OCI-LY3 (cell line): Measurements from ENCODE around the gene SCAI.
A peak's percentile ranks its signal among the peaks of the same experiment; 100 is the strongest.

Experiments
- H2AFZ ChIP-seq: fragments of 200-600, 300-600 bp; shearing (Covaris generic); 2 replicates; pipeline ENCODE4 v1.6.0; 2014; ENCODE audit warnings: antibody characterized with exemption, low read depth, low read length
- H3K27ac ChIP-seq: fragments of 200-600, 300-600 bp; sonication (generic); 2 replicates; pipeline ENCODE4 v1.5.1; 2014; ENCODE audit warnings: mild to moderate bottlenecking, low read length, moderate library complexity, mixed read lengths
- H3K27me3 ChIP-seq: fragments of 200-600, 300-600 bp; sonication (generic); 2 replicates; pipeline ENCODE4 v1.6.1; 2014; ENCODE audit warnings: low read depth, low read length, mixed read lengths
- H3K36me3 ChIP-seq: fragments of 200-600, 300-600 bp; sonication (generic); replicated peaks from 2 replicates; pipeline ENCODE3; 2014; ENCODE audit warnings: low read depth, low read length, mixed read lengths
- H3K4me1 ChIP-seq: fragments of 300-600, 200-600 bp; sonication (generic); 2 replicates; pipeline ENCODE4 v1.6.1; 2014; ENCODE audit warnings: low read length, mixed read lengths
- H3K4me2 ChIP-seq: fragments of 200-600, 300-600 bp; sonication (generic); 2 replicates; pipeline ENCODE4 v1.6.1; 2014; ENCODE audit warnings: low read length, mixed read lengths
- H3K4me3 ChIP-seq: fragments of 300-600, 200-600 bp; sonication (generic); 2 replicates; pipeline ENCODE4 v1.5.1; 2014; ENCODE audit warnings: antibody characterized with exemption, mild to moderate bottlenecking, low read length, moderate library complexity
- H3K79me2 ChIP-seq: fragments of 300-600, 200-600 bp; shearing (Covaris generic); 2 replicates; pipeline ENCODE4 v1.6.1; 2014; ENCODE audit warnings: mild to moderate bottlenecking, low read length, mixed read lengths
- H3K9ac ChIP-seq: fragments of 300-600, 200-600 bp; shearing (Covaris generic); 2 replicates; pipeline ENCODE4 v1.6.0; 2014; ENCODE audit warnings: mild to moderate bottlenecking, low read length, moderate library complexity
- H3K9me3 ChIP-seq: fragments of 200-600, 300-600 bp; shearing (Covaris generic); 2 replicates; pipeline ENCODE4 v1.6.1; 2014; ENCODE audit warnings: low read length, mixed read lengths; ENCODE audit not compliant: insufficient read depth
- H4K20me1 ChIP-seq: fragments of 200-600, 300-600 bp; sonication (generic); 2 replicates; pipeline ENCODE4 v1.6.1; 2016; ENCODE audit warnings: low read length, mixed read lengths; ENCODE audit not compliant: insufficient read depth
- EZH2phosphoT487 ChIP-seq: fragments of 200-600 bp; shearing (Covaris generic); IDR thresholded peaks from 2 replicates; pipeline ENCODE4 v1.6.1; 2018; ENCODE audit warnings: antibody characterized with exemption, mixed run types, low read depth
- TF ChIP-seq, protein P1 (sequence below): fragments of 200-600, 300-600 bp; sonication (generic); IDR thresholded peaks from 2 replicates; pipeline ENCODE4 v1.5.1; 2014; ENCODE audit warnings: antibody characterized with exemption, low read length, low read depth

The SCAI gene

GRCh38 chr9:124940894-124941678 lies 202.2 kb downstream of the SCAI start, which contains the start of gene GOLGA1:
GOLGA1 (minus strand) TSS chr9:124941083; CDS start chr9:124938711, 2,372 bp downstream.
- Histone ChIP-seq H3K4me1 (peaks cover 12% of the 10 kb centered on the region), H3K27ac (peak within 1 kb of the TSS; percentile 66), H3K79me2 (peaks cover 5% of the 10 kb centered on the region; the same call in 1 of the 2 replicates), H3K27me3 (no peaks in the 10 kb centered on the region), H3K9ac (peak within 1 kb of the TSS; percentile 70), H2AFZ (peak within 1 kb of the TSS; percentile 59), H3K9me3 (no peaks in the 10 kb centered on the region), H3K4me2 (peak within 1 kb of the TSS; percentile 78), H3K36me3 (peaks cover 1% of the 10 kb centered on the region), H3K4me3 (peak within 1 kb of the TSS; percentile 85), H4K20me1 (no peaks in the 10 kb centered on the region)
- TF ChIP-seq EZH2phosphoT487 = no peak
- TF ChIP-seq, protein P1, sequence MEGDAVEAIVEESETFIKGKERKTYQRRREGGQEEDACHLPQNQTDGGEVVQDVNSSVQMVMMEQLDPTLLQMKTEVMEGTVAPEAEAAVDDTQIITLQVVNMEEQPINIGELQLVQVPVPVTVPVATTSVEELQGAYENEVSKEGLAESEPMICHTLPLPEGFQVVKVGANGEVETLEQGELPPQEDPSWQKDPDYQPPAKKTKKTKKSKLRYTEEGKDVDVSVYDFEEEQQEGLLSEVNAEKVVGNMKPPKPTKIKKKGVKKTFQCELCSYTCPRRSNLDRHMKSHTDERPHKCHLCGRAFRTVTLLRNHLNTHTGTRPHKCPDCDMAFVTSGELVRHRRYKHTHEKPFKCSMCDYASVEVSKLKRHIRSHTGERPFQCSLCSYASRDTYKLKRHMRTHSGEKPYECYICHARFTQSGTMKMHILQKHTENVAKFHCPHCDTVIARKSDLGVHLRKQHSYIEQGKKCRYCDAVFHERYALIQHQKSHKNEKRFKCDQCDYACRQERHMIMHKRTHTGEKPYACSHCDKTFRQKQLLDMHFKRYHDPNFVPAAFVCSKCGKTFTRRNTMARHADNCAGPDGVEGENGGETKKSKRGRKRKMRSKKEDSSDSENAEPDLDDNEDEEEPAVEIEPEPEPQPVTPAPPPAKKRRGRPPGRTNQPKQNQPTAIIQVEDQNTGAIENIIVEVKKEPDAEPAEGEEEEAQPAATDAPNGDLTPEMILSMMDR = no peak

DNA sequence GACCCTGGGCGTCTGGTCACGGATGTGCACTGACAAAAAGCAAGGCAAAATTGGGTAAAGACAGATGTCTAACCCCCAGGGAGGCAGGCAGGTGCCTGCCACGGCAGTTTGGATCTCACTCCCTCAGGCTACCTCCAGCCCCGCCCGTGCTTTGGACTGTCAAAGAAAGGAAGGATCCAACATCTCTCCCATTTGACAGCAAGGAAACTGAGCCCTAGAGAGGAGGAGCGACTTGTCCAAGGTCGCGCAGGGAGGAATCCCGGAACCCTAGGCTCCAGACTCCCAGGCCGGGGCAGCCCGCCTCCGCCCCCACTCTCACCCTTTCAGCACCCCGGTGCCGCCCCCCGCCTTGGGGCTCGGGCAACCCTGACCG lies 202.8 kb downstream of the SCAI start:
- peak overlapping the region; percentile 66 for H3K27ac ChIP-seq
- peaks cover 6% of the 10 kb centered on the region for H3K36me3 ChIP-seq
- H3K4me2 ChIP-seq = peak overlapping the region; percentile 71
- peaks cover 12% of the 10 kb centered on the region for H3K4me1 ChIP-seq
- TF ChIP-seq, protein P1 = no peak
- TF ChIP-seq EZH2phosphoT487 = no peak
- H3K4me3 ChIP-seq = peak overlapping the region; percentile 85
- H4K20me1 ChIP-seq = no peaks in the 10 kb centered on the region
- H3K27me3 ChIP-seq = no peaks in the 10 kb centered on the region
- H3K9ac ChIP-seq = peak overlapping the region; percentile 70
- H2AFZ ChIP-seq = peak overlapping the region; percentile 59; the same call in 1 of the 2 replicates
- H3K79me2 ChIP-seq = peaks cover 5% of the 10 kb centered on the region; the same call in 1 of the 2 replicates
- no peaks in the 10 kb centered on the region for H3K9me3 ChIP-seq

DNA sequence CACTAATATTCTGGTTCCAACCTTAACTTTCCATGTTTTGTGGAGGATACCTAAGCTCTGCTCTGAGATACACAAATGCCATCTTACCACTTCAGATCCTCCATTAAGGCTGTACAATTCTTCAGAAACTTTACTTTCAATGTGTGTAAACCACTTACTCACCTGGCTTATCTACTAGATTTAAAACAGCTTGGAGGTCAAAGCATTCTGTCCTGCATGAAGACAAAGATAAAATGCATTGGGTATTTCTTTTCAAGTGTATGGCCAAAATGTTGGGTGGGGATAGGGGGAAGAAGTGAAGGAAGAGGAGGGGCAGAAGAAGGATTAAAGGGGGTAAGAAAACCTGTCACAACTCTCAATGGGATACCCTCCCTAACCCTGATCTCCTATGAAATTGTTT lies 203.4 kb downstream of the SCAI start:
- Histone ChIP-seq H3K9me3 (no peaks in the 10 kb centered on the region), H3K4me2 (peak overlapping the region; percentile 71), H3K36me3 (peaks cover 6% of the 10 kb centered on the region), H2AFZ (no peak overlapping the region), H3K4me1 (peaks cover 12% of the 10 kb centered on the region), H3K79me2 (peaks cover 5% of the 10 kb centered on the region; the same call in 1 of the 2 replicates), H3K27me3 (no peaks in the 10 kb centered on the region), H4K20me1 (no peaks in the 10 kb centered on the region), H3K27ac (0 out of 2 replicates have a peak overlapping the region, but pooled peaks have one; percentile 66), H3K4me3 (peak overlapping the region; percentile 85), H3K9ac (peak overlapping the region; percentile 70)
- no peak for TF ChIP-seq EZH2phosphoT487
- TF ChIP-seq, protein P1 = no peak

GRCh38 chr9:124934290-124934689 lies 209.0 kb downstream of the SCAI start:
- H3K27me3 ChIP-seq = no peaks in the 10 kb centered on the region
- H3K36me3 ChIP-seq = peaks cover 13% of the 10 kb centered on the region
- H2AFZ ChIP-seq = no peak overlapping the region
- TF ChIP-seq EZH2phosphoT487 = no peak
- TF ChIP-seq, protein P1 = no peak
- H3K4me3 ChIP-seq = no peak overlapping the region
- H3K79me2 ChIP-seq = no peaks in the 10 kb centered on the region
- peak overlapping the region; percentile 46 for H3K4me2 ChIP-seq
- H4K20me1 ChIP-seq = no peaks in the 10 kb centered on the region
- no peaks in the 10 kb centered on the region for H3K9me3 ChIP-seq
- H3K4me1 ChIP-seq = peaks cover 19% of the 10 kb centered on the region
- no peak overlapping the region for H3K9ac ChIP-seq
- peak overlapping the region; percentile 28 for H3K27ac ChIP-seq
